HepG2 (cell line): ENCODE data around the gene KMT2A. TPM values are rescaled to one million over a fixed set of nuclear protein-coding genes. Genes with fewer than 3 reads are reported as not detected.

Experiments used
- AFF4 ChIP-seq: sonication (generic); formaldehyde crosslinking; IDR thresholded peaks from 2 replicates; pipeline ENCODE4 v1.4.0; 2020; ENCODE audit warnings: missing genetic modification reagents
- CBX2 ChIP-seq, 2 experiments: fragments of 200-600 bp in 1 of 2; sonication (generic); formaldehyde crosslinking in 1 of 2; IDR thresholded peaks; 2 replicates each; pipeline versions ENCODE4 v1.7.0 to v1.8.1; 2018 to 2022; ENCODE audit warnings: low read depth in 2 of 2, low read length in 1 of 2, mild to moderate bottlenecking in 1 of 2, missing genetic modification reagents in 1 of 2
- DMAP1 ChIP-seq: IDR thresholded peaks from 2 replicates; pipeline ENCODE4 v1.6.1; 2016
- EED ChIP-seq: sonication (generic); formaldehyde crosslinking; IDR thresholded peaks from 2 replicates; pipeline ENCODE4 v1.5.0; 2020; ENCODE audit warnings: mild to moderate bottlenecking, missing genetic modification reagents
- GABPA ChIP-seq, 2 experiments: IDR thresholded peaks; 2 replicates each; pipeline ENCODE4 v1.6.1; 2011 to 2016; ENCODE audit warnings: low read depth in 2 of 2, low read length in 1 of 2, missing biosample characterization in 1 of 2, missing genetic modification characterization in 1 of 2
- GLI4 ChIP-seq: sonication (generic); formaldehyde crosslinking; IDR thresholded peaks from 2 replicates; pipeline ENCODE4 v1.5.1; 2020; ENCODE audit warnings: missing genetic modification reagents, mild to moderate bottlenecking, moderate library complexity, borderline replicate concordance
- HDAC1 ChIP-seq: sonication (generic); formaldehyde crosslinking; IDR thresholded peaks from 2 replicates; pipeline ENCODE4 v1.5.1; 2020; ENCODE audit warnings: mild to moderate bottlenecking, missing genetic modification reagents
- HNF4G ChIP-seq, 2 experiments: sonication (generic) in 1 of 2; formaldehyde crosslinking in 1 of 2; IDR thresholded peaks; 2 replicates each; pipeline versions ENCODE4 v1.4.0 to v1.6.1; 2011 to 2020; ENCODE audit warnings: borderline replicate concordance in 2 of 2, low read depth in 2 of 2, mild to moderate bottlenecking in 2 of 2, low read length in 1 of 2, missing genetic modification reagents in 1 of 2, moderate library complexity in 1 of 2
- HNRNPK ChIP-seq: fragments of 200-400 bp; formaldehyde crosslinking; IDR thresholded peaks from 2 replicates; pipeline ENCODE4 v1.6.1; 2018; ENCODE audit warnings: low read length, low read depth, moderate library complexity, mild to moderate bottlenecking; ENCODE audit not compliant: poor library complexity, severe bottlenecking
- KLF9 ChIP-seq: IDR thresholded peaks from 2 replicates; pipeline ENCODE4 v1.6.1; 2016; ENCODE audit warnings: low read depth
- MTA3 ChIP-seq: sonication (generic); formaldehyde crosslinking; IDR thresholded peaks from 2 replicates; pipeline ENCODE4 v1.4.0; 2020; ENCODE audit warnings: missing genetic modification reagents
- NPAS2 ChIP-seq: sonication (generic); formaldehyde crosslinking; IDR thresholded peaks from 2 replicates; pipeline ENCODE4 v1.8.0; 2022; ENCODE audit warnings: mild to moderate bottlenecking, missing genetic modification reagents, borderline replicate concordance
- NR2F6 ChIP-seq, 2 experiments: IDR thresholded peaks; 2 replicates each; pipeline ENCODE4 v1.6.1; 2016; ENCODE audit warnings: antibody characterized with exemption in 1 of 2, mild to moderate bottlenecking in 1 of 2
- POLR2A ChIP-seq, 2 experiments: IDR thresholded peaks; 2 replicates each; pipeline ENCODE4 v1.6.1; 2011; ENCODE audit warnings: low read depth in 2 of 2, low read length in 2 of 2, mild to moderate bottlenecking in 1 of 2, moderate library complexity in 1 of 2; ENCODE audit not compliant: insufficient read depth in 1 of 2
- RARG ChIP-seq: sonication (generic); formaldehyde crosslinking; IDR thresholded peaks from 2 replicates; pipeline ENCODE4 v1.4.0; 2020; ENCODE audit warnings: low read depth, mild to moderate bottlenecking, missing genetic modification reagents
- SNRNP70 ChIP-seq: fragments of 200-400 bp; formaldehyde crosslinking; IDR thresholded peaks from 2 replicates; pipeline ENCODE4 v1.6.1; 2017; ENCODE audit warnings: mild to moderate bottlenecking, low read depth, low read length, moderate library complexity
- TCF7 ChIP-seq: sonication (generic); IDR thresholded peaks from 2 replicates; pipeline ENCODE4 v1.6.1; 2016; ENCODE audit warnings: antibody characterized with exemption, low read depth
- ZNF18 ChIP-seq: sonication (generic); formaldehyde crosslinking; IDR thresholded peaks from 2 replicates; pipeline ENCODE4 v1.8.0; 2022; ENCODE audit warnings: mild to moderate bottlenecking, missing genetic modification reagents; ENCODE audit not compliant: insufficient replicate concordance
- ZNF329 ChIP-seq: sonication (generic); formaldehyde crosslinking; IDR thresholded peaks from 2 replicates; pipeline ENCODE4 v1.9.0; 2021; ENCODE audit warnings: low read depth, mild to moderate bottlenecking, missing genetic modification reagents
- ZNF792 ChIP-seq: IDR thresholded peaks from 2 replicates; pipeline ENCODE4 v1.6.1; 2016
- ZNF841 ChIP-seq: sonication (generic); formaldehyde crosslinking; IDR thresholded peaks from 2 replicates; pipeline ENCODE4 v1.8.1; 2023; ENCODE audit warnings: missing genetic modification reagents, borderline replicate concordance
- ZNF850 ChIP-seq: sonication (generic); formaldehyde crosslinking; conservative IDR thresholded peaks from 2 replicates; pipeline ENCODE4 v1.9.0; 2021; ENCODE audit warnings: mild to moderate bottlenecking, missing genetic modification reagents
- ZNF878 ChIP-seq: sonication (generic); formaldehyde crosslinking; IDR thresholded peaks from 2 replicates; pipeline ENCODE4 v1.8.1; 2023; ENCODE audit warnings: mild to moderate bottlenecking, missing genetic modification reagents, moderate library complexity
- ZSCAN31 ChIP-seq: sonication (generic); formaldehyde crosslinking; IDR thresholded peaks from 2 replicates; pipeline ENCODE4 v1.5.0; 2020; ENCODE audit warnings: low read depth, mild to moderate bottlenecking, missing genetic modification reagents
- polyA plus RNA-seq, 8 experiments: library from polyadenylated mRNA; depleted of rRNA in 3 of 8; stranded (reverse) in 7 of 8; unstranded in 1 of 8; fragments of >200 nt; fragmentation: Illumina TruSeq in 4 of 8; extraction: Trizol in 4 of 8; gene quantifications; 2 replicates each; pipeline versions ENCODE4 v1.2.1 to v1.2.3, GENCODE V29; 2011 to 2016; ENCODE audit warnings: low read depth in 4 of 8, missing spikeins in 1 of 8, mixed read lengths in 1 of 8; ENCODE audit not compliant: insufficient read depth in 1 of 8
- total RNA-seq, 5 experiments: library from RNA; depleted of rRNA; stranded (reverse); fragments of >200 nt; fragmentation: Illumina TruSeq; extraction: Trizol; gene quantifications; 2 replicates each; pipeline ENCODE4 v1.2.3, GENCODE V29; 2016; ENCODE audit warnings: low read depth in 1 of 5

KMT2A gene
- total and polyA plus RNA-seq, 2 of the 13 experiments (the other 11 are each of a cell fraction or from before 2014, with no cell fraction given): 12.4 to 20.0 TPM

GRCh38 chr11:118530683-118531596 is 94.6 kb downstream of the KMT2A start, which contains the start of gene TMEM25 (continued):
- TF ChIP-seq RARG (no peak), GLI4 (CRISPR knock-in tag) (peak; percentile 95; the same call in 1 of the 2 replicates), POLR2A (IDR thresholded peaks at IDR 0.05; ENCODE audit: insufficient read depth in 1 of 2, low read depth in 2 of 2, low read length in 2 of 2) (peak in 1 of 2 experiments; percentile 63; a peak in 3 of 4 replicates), DMAP1 (CRISPR knock-in tag) (peak; percentile 73), NR2F6 (IDR thresholded peaks at IDR 0.05) (no peak), NR2F6 (CRISPR knock-in tag; IDR thresholded peaks at IDR 0.05) (no peak), EED (CRISPR knock-in tag) (peak; percentile 41; the same call in 1 of the 2 replicates), GABPA (IDR thresholded peaks at IDR 0.05; ENCODE audit: low read depth, low read length) (no peak), GABPA (CRISPR knock-in tag; IDR thresholded peaks at IDR 0.05; ENCODE audit: low read depth) (no peak), AFF4 (CRISPR knock-in tag) (no peak), ZNF329 (CRISPR knock-in tag) (0 out of 2 replicates have a peak, but pooled peaks have one; percentile 47), SNRNP70 (no peak), ZSCAN31 (CRISPR knock-in tag) (no peak), ZNF850 (CRISPR knock-in tag) (no peak), HNF4G (IDR thresholded peaks at IDR 0.05; ENCODE audit: borderline replicate concordance, low read depth, low read length) (no peak), HNF4G (CRISPR knock-in tag; IDR thresholded peaks at IDR 0.05; ENCODE audit: borderline replicate concordance, low read depth) (no peak), ZNF878 (CRISPR knock-in tag) (no peak), ZNF792 (CRISPR knock-in tag) (no peak), NPAS2 (CRISPR knock-in tag) (no peak), KLF9 (CRISPR knock-in tag) (no peak), HDAC1 (peak; percentile 79), CBX2 (IDR thresholded peaks at IDR 0.05; ENCODE audit: low read depth, low read length) (no peak), CBX2 (CRISPR knock-in tag; IDR thresholded peaks at IDR 0.05; ENCODE audit: low read depth) (no peak), HNRNPK (no peak), MTA3 (CRISPR knock-in tag) (no peak), ZNF18 (CRISPR knock-in tag) (peak; percentile 46), ZNF841 (CRISPR knock-in tag) (no peak; the same call in 1 of the 2 replicates), TCF7 (no peak)
